Lower leg skin (tissue), 3 donors: ENCODE results near the gene ZNF396.

Experiments
- CTCF ChIP-seq, 3 donors: fragments of 450-650 bp; IDR thresholded peaks; one replicate each; pipeline ENCODE4 v1.5.1; 2016; ENCODE audit warnings: antibody characterized with exemption in 3 of 3, mild to moderate bottlenecking in 3 of 3, moderate library complexity in 2 of 3
- POLR2A ChIP-seq, 2 donors: fragments of 450-650 bp; IDR thresholded peaks; one replicate each; pipeline ENCODE4 v1.6.1; 2016 to 2017; ENCODE audit warnings: antibody characterized with exemption in 2 of 2, mild to moderate bottlenecking in 1 of 2, moderate library complexity in 1 of 2

- TF ChIP-seq CTCF (IDR thresholded peaks at IDR 0.05): no peak
- no peak for TF ChIP-seq POLR2A (IDR thresholded peaks at IDR 0.05)
These were observed 12.0 kb upstream of the ZNF396 start for GRCh38 chr18:35389095-35389618.
